GM12891 (cell line): ENCODE data around the gene MCOLN3.

ENCODE experiments used
- PAX5 ChIP-seq: IDR thresholded peaks from 2 replicates; pipeline ENCODE4 v1.6.1; 2011; ENCODE audit warnings: low read length, moderate library complexity, mild to moderate bottlenecking; ENCODE audit not compliant: insufficient read depth, severe bottlenecking
- POLR2A ChIP-seq: IDR thresholded peaks from 2 replicates; pipeline ENCODE4 v1.6.1; 2011; ENCODE audit warnings: low read depth, low read length, control low read depth
- POLR2AphosphoS5 ChIP-seq: IDR thresholded peaks from 2 replicates; pipeline ENCODE4 v1.6.1; 2011; ENCODE audit warnings: low read depth, low read length, control low read depth
- SPI1 ChIP-seq: IDR thresholded peaks from 2 replicates; pipeline ENCODE4 v1.6.1; 2011; ENCODE audit warnings: low read depth, low read length, control low read depth
- TAF1 ChIP-seq: IDR thresholded peaks from 2 replicates; pipeline ENCODE4 v1.6.1; 2011; ENCODE audit warnings: low read depth, low read length, control low read depth

DNA sequence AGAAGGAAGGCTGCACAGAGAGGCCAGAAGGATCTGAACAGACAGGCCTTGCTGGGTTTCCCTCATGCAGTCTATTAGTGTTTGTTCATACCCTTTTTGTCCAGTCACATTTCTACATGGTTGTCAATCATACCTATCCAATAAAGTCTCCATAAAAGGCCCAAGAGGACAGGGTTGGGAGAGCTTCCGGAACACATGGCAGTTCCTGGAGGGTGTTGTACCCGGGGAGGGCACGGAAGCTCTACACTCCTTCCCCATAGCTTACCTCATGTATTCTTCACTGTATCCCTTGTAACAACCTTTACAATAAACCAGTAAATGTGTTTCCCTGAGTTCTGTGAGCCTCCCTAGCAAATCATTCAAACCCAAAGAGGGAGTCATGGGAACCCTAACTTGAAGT lies 79.4 kb downstream of the MCOLN3 start:
- TF ChIP-seq TAF1 (no peak), PAX5 (no peak), POLR2AphosphoS5 (no peak), POLR2A (no peak), SPI1 (no peak)
